HG02970 (cell line): ENCODE measurements around the gene FNBP1L.
A peak's percentile ranks its signal among the peaks of the same experiment; 100 is the strongest.

ENCODE experiments used
- ATAC-seq: cut with Tn5 transposase; IDR thresholded peaks from one replicate; pipeline ENCODE4 v1.9.1; 2021; ENCODE audit warnings: mild to moderate bottlenecking, moderate library complexity, moderate number of reproducible peaks; ENCODE audit not compliant: unreplicated experiment, low FRiP score

Gene FNBP1L

DNA sequence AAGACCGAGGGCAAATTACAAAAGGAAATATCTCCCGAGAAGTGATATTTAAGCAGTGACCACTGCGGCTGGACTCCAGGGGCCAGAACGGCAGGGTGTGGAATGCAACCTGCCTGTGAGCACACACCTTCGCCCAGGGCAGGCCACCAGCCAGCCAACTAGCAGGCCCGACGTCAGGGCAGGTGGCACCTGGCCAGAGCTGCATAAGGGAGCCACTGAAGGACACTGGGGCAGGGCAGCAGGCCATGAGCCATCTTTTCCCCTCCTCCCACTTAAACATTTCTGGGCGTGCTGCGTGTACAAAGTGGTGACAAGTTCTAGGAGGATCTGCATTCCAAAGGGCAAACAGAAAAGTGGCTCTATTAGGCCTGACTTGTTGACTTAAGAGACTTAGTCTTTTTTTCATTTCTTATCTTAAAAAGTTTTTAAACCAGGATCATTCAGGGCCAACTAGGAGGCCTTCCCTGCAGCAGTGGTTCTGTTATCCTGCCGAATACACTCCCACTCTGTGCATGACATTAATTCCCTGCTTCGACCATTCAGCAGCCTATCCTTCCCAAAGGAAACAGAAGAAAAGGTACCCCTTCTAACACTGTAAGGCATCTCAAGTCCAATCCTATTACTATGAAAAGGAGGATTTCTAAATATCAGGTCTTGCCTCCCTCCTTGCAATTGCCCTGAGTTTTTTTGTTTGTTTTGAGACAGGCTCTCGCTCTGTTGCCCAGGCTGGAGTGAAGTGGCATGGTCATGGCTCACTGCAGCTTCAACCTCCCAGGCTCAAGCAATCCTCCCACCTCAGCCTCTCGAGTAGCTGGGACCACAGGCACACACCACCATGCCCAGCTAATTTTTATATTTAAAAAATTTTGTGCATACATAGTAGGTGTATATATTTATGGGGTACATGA is 137.4 kb downstream of the FNBP1L start:
- ATAC-seq = no peak

- ATAC-seq = no peak
Observed at GRCh38 chr1:93587354-93587753, 139.4 kb downstream of the FNBP1L start.

DNA sequence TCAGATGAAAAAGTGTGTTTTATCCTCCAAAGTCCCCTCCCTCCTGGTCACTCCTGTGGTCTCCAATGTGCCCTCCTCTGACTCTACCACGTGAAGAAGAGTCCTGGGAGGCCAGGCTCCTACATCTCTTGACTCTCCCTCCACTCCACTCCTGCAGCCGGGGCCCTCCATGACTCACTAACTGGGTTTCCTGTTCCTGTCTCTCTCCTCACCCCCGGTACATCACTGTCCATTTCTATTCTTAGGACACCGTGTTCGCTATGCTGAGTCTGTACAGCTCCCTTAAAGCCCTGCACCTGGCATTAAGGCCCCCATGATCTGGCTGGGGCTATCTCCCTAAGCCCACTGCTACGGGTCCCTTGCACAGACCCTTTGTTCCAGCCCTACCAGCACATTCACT is 140.3 kb downstream of the FNBP1L start:
- ATAC-seq = no peak

- ATAC-seq = no peak
Observed at GRCh38 chr1:93588955-93589354, 141.0 kb downstream of the FNBP1L start.

GRCh38 chr1:93591291-93591675 is 143.4 kb downstream of the FNBP1L start:
- ATAC-seq = peak; percentile 20

DNA sequence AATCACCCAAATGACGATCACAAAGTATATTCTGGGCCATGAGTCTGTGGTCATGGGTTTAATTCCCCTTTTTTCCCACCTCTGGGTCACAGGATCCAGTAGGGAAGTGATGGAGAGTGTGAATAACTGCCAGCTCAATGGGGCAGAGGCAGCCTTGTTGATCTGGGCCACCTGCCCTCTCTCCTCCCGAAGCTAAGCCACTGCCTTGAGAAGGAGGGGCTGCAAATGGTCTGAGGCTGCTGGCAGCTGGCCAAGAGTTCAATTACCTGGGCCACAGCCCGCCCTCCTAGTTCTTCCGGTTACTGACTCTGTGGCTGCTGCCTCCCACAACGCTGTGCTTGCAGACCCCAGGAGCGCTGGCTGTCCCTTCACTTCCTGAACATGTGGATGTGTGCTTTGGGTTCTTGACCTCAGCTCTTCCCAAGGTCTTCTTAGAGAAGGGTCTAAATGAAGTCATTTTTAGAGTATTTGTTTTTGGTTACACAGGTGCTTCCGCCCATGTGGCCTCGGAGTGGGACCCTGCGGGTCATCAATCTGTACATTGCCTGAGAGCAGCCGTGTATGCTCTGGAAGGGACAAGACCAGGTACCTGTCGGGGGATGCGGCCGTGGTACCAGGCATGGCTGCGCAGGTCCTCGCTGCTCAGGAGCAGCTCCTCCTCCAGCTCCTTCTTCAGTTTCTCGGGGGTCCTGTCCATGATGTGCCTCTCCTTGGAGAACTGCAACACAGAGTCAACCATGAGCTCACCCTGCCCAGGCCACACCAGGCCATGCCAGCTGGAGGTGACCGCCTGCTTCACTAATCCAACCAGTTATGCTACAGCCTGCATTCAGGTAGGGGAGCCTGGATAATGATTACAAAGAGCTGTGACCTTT is 144.0 kb downstream of the FNBP1L start:
- peak; percentile 63 for ATAC-seq

- ATAC-seq = no peak
Observed at GRCh38 chr1:93592551-93592949, 144.6 kb downstream of the FNBP1L start.

DNA sequence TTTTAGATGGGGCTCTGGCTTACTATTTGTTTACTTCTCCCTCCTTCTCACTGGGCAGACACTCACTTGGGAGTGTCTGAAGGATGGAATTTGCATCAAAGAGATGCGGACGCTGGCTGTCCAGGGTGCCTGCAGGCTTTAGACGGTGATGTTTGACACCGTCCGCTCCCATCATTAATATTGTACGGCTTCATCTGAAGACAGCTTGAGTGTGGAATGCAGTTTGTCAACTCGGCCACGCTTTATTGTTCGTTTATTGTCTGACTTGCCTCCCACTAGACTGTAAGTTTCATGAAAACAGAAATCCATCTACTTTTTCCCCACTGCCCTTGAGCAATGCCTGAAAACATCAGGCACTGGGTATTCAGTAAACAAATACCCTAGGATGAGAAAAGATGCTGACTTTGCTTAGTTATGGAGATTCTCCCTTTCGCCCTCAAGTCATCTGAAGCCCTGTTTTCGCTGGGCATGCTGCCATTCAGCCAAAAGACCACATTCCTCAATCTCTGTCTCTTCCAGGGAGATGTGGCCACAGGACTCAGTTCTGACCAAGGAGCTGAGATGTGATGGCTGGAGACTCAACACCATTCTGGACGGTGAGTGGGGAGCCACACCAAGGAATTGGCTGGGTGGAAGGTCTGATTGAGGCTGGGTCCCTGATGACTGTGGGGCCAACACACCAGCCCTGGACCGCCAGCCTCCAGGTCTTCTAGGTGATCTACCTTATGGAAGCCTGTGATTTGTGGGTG is 146.1 kb downstream of the FNBP1L start:
- ATAC-seq = no peak

- no peak for ATAC-seq
Observed at GRCh38 chr1:93594603-93594880, 146.6 kb downstream of the FNBP1L start.

GRCh38 chr1:93595266-93595665 is 147.3 kb downstream of the FNBP1L start:
- ATAC-seq = no peak

GRCh38 chr1:93595743-93596142 is 147.8 kb downstream of the FNBP1L start:
- ATAC-seq = no peak

- no peak for ATAC-seq
Observed at GRCh38 chr1:93596329-93597089, 148.6 kb downstream of the FNBP1L start.

- ATAC-seq = no peak
Observed at GRCh38 chr1:93597709-93598108, 149.8 kb downstream of the FNBP1L start.

GRCh38 chr1:93598396-93598795 is 150.5 kb downstream of the FNBP1L start:
- ATAC-seq = no peak

- ATAC-seq = no peak
Observed at GRCh38 chr1:93598861-93599439, 151.0 kb downstream of the FNBP1L start.

DNA sequence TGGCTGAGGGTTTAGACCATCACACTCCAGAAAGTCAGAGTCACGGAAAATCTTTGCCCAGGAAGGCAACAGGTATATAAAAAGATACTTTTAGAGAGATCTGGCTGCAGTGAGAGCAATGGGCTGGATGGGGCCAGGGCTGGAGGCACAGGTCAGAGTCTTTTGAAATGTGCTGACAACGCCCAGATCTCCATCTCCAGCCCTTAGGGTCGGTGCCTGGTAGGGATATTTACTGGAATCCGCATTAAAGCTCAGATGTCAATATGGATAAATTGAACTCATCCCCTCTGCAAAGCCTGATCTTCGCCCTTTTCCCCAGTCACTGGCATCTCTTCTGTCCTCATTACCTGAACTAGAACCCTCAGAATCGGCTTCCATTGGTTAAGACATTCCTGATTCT is 151.6 kb downstream of the FNBP1L start:
- ATAC-seq = no peak

- no peak for ATAC-seq
Observed at GRCh38 chr1:93600663-93601062, 152.7 kb downstream of the FNBP1L start.

DNA sequence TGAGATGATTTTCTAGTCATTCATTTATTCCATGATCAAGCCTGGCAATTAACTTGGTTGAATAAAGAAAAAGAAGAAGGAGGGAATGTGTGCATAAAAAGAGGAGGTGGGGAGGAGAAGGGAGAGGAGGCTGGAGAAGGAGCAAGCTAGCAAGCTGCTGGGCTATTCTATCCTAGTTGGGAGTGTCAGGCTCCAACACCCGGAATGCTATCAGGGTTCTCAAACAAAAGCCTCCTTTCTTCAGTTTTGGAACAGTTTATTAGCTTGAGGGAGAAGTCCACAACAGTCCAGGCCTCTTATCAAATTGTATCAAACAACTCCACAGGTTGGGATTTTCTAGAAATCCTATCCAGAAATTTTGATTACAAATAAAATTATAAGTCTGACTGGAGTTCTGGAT is 153.8 kb downstream of the FNBP1L start:
- ATAC-seq = no peak

GRCh38 chr1:93602101-93602500 is 154.2 kb downstream of the FNBP1L start:
- no peak for ATAC-seq

GRCh38 chr1:93603106-93603505 is 155.2 kb downstream of the FNBP1L start:
- no peak for ATAC-seq
